ENCODE data around the gene ATP5PO.

DNA sequence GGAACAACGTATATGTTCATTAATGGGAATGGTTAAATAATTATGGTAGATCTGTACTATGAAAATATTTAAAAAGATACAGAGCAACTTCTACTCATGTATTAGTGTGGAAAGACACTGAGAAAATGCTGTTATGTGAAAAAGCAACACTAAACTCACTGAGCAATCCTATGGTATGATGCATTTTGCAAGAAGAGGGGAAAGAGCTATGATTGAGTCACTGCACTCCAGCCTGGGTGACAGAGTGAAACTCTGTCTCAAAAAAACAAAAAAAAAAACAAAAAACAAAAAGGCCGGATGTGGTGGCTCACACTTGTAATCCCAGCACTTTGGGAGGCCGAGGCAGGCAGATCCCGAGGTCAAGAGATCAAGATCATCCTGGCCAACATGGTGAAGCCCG lies 44.4 kb downstream of the ATP5PO start:
- TF ChIP-seq CTCF (IDR thresholded peaks at IDR 0.05): no peak
- TF ChIP-seq POLR2A (IDR thresholded peaks at IDR 0.05): no peak
